GM19452 (cell line): Measurements from ENCODE around the gene TRIM54.

Experiments
- ATAC-seq: cut with Tn5 transposase; IDR thresholded peaks from one replicate; pipeline ENCODE4 v1.9.1; 2021; ENCODE audit not compliant: unreplicated experiment

Gene TRIM54

GRCh38 chr2:27281855-27282559 lies at the start of gene TRIM54:
Gene TRIM54 (plus strand): TSS chr2:27282429. CDS start chr2:27282732, 303 bp downstream.
- no peak for ATAC-seq

- no peak for ATAC-seq
These were observed 48.9 kb upstream of the TRIM54 start for GRCh38 chr2:27233341-27233740.

GRCh38 chr2:27236136-27236535 lies 46.1 kb upstream of the TRIM54 start:
- no peak for ATAC-seq

GRCh38 chr2:27236626-27237025 lies 45.6 kb upstream of the TRIM54 start:
- no peak for ATAC-seq

DNA sequence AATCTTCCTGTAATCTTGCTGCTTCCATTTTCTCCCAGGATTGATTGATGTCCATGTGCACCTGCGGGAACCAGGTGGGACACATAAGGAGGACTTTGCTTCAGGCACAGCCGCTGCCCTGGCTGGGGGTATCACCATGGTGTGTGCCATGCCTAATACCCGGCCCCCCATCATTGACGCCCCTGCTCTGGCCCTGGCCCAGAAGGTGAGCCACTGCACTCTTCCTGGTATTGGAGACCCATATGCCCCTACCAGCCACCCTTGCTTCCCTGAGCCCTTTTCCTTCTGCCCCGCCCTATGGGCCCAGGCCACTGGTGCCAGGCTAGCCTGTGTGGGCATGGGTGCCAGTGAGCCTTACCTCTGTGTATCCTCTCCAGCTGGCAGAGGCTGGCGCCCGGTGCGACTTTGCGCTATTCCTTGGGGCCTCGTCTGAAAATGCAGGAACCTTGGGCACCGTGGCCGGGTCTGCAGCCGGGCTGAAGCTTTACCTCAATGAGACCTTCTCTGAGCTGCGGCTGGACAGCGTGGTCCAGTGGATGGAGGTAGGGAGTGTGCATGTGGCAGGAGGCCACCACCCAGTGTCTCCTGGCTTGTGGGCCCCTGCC lies 44.8 kb upstream of the TRIM54 start:
- no peak for ATAC-seq

DNA sequence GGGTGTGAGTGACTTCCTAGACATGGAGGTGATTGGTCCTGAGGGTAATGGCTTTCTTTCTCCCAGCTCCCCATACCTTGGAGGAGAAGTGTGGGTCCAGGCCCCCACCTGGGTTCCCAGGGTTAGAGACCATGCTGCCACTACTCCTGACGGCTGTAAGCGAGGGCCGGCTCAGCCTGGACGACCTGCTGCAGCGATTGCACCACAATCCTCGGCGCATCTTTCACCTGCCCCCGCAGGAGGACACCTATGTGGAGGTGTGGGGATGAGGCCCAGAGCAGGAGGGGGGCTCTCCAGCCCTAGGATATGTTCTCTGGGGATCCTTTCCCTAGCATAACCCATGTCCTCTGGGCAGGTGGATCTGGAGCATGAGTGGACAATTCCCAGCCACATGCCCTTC lies 43.3 kb upstream of the TRIM54 start:
- ATAC-seq, result no peak

DNA sequence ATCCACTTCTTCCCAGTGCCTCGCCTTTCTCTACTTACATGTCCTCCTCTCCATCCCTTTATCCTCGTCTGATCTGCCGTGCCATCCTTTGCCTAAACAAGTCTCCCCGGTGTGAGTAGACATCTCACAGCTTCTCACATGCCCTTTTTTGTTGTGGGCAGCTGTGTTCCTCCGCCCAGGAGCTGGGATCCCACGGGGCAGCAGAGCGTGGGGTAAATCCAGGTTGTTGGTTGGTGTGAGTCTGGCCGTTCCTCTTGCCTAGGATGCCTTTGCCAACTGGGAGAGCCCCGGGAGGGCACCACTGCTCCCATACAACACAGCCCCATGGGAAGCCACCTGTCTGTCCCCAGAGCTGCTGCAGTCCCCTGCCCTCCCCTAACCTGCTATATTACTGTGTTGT lies 41.8 kb upstream of the TRIM54 start:
- ATAC-seq, result no peak

DNA sequence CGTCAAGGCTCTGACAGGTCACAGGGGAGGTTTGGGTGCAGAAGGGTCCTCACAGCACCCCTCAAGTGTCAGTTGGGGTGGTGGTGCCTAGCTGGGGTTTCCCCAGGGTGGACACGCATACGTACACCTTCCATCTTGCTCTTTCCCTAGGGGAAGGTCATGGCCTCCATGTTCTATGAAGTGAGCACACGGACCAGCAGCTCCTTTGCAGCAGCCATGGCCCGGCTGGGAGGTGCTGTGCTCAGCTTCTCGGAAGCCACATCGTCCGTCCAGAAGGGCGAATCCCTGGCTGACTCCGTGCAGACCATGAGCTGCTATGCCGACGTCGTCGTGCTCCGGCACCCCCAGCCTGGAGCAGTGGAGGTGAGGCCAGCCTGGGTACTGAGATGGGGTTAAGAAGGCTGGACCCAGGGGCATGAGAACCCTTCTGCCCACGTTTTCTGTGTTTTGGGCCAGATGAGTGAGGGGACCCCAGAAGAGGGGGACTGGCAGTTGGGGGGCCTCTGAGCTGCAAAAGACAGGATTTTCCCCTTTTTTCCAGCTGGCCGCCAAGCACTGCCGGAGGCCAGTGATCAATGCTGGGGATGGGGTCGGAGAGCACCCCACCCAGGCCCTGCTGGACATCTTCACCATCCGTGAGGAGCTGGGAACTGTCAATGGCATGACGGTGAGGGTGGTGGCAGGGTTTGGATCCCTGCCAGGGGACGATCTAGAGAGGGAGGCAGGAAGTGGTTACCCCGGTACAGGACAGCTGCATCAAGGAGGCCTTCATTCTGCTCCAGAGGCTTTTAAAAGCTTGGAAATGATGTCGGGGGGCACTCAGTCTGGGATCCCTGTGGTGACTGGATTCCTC lies 40.2 kb upstream of the TRIM54 start:
- no peak for ATAC-seq

DNA sequence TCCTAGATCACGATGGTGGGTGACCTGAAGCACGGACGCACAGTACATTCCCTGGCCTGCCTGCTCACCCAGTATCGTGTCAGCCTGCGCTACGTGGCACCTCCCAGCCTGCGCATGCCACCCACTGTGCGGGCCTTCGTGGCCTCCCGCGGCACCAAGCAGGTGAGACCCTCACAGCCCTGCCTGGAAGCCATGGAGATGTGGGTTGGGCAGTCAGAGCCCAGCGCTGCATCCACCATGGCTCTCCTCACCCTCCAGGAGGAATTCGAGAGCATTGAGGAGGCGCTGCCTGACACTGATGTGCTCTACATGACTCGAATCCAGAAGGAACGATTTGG lies 39.6 kb upstream of the TRIM54 start:
- ATAC-seq, result no peak

DNA sequence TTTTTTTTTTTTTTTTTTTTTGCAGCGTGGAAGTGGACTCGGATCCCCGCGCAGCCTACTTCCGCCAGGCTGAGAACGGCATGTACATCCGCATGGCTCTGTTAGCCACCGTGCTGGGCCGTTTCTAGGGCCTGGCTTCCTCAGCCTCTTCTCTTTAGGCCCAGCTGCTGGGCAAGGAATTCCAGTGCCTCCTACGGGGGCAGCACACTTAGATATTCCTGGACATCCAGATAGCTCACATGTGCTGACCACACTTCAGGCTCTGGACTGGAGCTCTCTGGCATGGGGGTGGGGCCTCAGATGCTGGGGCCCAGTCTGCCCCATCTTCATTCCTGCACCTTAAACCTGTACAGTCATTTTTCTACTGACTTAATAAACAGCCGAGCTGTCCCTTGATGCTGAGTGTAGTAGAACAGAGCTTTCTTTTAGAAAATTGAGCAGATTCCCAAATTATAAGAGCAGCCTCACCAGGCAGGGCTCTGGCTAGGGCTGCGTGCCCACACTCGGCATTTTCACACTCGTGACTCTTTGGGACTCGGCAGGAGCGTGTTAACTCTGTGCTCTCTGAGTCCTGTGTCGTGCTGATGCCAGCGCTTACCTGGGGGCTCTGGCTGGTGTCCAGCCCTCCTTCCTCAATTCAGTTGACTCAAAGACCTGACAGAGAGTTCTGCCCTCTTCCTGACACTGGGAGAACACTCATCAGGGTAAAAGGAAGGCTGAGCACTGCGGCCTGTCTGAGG lies 38.7 kb upstream of the TRIM54 start:
- ATAC-seq, result no peak

GRCh38 chr2:27245116-27245515 lies 37.1 kb upstream of the TRIM54 start:
- no peak for ATAC-seq

DNA sequence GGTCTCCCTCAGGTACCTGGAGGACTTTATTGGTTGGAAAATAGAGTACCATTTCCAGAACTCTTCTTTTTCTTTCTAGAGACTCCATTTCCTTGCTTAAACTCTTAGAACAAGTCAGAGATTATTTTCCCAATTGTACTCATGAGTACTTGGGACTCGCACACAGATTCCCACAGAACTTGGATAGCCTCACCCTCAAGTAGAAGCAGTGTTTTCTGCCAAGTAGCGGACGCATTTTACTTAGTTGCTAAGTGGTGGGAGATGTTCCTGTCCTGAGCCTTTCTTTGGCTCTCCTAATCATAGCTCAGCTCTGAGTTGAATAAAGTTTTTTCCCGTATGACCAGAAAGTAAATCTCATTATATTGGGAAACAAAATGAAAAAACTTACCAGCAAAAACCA lies 36.6 kb upstream of the TRIM54 start:
- no peak for ATAC-seq

DNA sequence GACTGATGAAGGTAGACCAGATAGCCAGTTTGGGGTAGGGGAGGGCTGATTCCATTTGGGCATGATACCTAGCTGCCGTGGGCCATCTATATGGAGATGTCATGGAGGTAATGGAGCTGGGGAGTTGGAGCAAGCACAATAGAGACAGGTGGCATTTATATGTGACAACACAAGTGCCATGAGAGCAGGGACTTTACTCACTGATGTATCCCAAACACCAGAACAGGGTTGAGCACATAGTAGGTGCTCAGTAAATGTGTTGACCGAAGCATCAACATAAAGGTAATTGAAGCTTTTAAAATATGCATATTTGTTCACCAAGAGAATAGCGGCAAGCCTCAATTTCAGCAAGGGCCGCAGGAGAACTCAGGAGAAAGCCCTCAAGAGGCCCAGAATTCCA lies 34.3 kb upstream of the TRIM54 start:
- no peak for ATAC-seq

DNA sequence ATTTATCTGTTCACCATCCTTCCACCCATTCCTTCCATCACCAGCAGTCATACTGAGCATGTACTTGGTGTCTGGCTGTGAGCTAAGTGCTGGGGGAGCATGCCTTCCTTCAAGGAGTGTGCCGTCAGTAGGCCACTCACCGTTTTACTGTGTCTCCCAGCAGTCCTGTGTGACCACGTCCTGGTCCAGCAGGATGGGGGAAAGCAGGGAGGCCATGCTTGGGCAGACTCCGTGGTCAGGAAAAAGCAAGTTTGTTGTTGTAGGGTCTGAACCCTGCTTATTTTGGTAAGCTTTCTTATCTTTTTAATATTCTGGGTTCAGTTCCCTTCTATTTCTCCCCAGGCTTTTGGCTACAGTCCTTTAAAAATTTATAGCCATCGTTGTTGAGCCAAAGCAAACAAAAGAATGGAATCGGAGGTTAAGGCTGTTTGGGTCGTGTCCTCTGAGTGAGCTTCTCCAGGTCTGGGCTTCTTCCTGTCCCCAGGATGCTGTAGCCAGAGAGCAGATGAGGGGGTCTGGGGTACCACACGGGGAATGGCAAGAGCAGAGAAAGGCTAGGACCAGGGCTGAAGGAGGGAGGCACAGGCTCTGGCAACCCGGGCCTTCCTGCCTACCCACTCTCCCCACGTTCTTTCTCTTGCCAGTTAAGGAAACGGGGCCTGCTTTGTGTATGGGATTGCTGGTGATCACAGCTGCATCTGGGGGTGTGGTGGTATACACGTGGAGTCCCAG lies 32.9 kb upstream of the TRIM54 start:
- no peak for ATAC-seq

DNA sequence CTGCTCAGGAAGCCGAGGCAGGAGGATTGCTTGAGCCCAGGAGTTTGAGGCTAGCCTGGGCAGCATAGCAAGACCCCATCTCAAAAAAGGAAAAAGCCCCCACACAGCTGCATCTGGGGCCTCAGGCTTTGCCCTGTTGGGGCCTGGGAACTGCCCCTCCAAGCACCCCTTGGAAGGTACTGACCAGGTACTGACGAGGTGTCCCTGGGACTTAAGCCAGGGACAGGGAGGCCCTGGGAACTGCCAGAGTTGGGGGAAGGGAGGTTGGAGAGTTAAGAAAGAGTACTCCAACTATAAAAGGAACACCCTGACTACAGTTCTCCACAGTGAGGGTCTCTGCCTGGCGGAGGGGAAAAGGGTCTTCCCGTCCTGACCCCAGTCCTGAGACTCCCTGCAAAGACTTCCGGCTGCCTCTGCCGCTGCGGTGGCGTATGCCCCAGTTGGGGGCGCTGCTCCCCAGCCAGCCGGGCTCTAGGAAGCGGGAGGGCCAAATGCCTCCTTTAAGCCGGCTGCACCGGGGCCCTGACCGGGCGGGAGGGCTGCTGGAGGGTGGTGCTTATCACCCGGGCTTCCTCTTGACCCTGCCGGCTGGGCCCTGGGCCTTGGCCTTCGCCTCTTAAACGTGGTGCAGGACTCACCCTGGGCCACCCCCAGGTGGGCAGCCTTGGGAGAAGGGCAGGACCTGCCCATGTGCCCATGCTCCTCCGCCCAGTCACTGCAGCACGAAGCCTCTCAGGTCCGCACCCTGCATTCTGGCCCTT lies 32.2 kb upstream of the TRIM54 start:
- ATAC-seq, result no peak

GRCh38 chr2:27250652-27251379 lies 31.4 kb upstream of the TRIM54 start:
- ATAC-seq, result no peak

DNA sequence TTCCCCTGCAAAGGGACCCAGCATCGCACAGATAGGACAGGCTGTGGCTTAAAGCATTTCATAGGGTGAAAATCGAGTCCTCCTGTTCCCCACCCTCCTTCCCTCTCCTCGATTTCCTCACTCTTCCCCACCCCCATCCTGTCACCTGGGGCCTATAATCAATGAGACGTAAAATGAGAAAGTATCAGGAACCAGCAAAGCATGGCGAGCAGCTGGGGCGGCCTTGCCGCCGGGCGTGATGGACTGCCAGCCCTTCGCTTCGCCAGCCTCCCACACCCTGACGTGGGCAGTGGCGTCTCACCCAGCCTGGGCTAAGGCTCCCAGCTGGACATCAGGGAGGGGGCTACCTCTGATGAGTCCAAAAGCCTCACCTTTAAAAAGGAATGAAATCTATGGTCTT lies 30.5 kb upstream of the TRIM54 start:
- no peak for ATAC-seq

GRCh38 chr2:27255187-27255586 lies 27.0 kb upstream of the TRIM54 start:
- ATAC-seq, result no peak

GRCh38 chr2:27255660-27256059 lies 26.6 kb upstream of the TRIM54 start:
- no peak for ATAC-seq
